ENCODE measurements around the gene HPCAL1.

HPCAL1 gene

DNA sequence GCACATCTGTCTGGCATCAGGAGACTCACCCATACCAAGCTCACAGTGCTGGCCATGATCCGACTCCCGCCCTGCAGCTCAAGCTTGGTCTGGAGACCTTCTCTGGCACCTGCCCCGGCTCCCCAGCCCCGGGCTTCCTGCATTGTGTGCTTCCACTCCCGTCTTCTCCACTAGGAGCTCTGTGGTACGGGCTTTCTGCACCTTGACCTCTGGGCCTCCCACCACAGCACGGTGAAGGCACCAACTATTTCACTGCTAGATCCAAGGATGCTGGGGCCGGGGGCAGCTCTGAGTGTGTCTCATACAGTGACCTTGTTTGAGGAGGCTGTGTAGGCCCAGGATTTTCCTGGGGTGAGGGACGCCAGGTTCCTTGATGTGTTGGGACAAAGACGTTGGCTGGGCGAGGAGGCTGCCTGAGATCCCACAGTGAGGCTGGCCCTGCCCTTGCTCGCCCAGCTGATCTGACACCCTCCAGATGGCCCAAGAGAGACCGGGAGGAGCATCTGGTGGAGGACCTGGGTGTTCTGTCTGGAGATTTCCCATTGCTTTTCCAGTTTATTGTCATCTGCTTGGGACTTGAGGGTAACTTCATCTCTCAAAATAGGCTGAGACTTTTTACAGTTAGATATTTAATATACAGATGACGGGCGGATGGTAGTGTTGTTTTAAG, 64.0 kb downstream of the HPCAL1 start:
- Histone ChIP-seq H3K27ac (ENCODE audit: low read depth, low read length) (no peak overlapping the region), H3K36me3 (ENCODE audit: insufficient read depth, low read length) (no peaks in the 10 kb centered on the region), H3K79me2 (ENCODE audit: control insufficient read depth, insufficient read depth, low read length, unreplicated experiment) (peaks cover 49% of the 10 kb centered on the region), H3K4me3 (ENCODE audit: low read depth, low read length) (no peak overlapping the region), H3K4me1 (ENCODE audit: control insufficient read depth, insufficient read depth, low read length, unreplicated experiment) (no peaks in the 10 kb centered on the region), H3K27me3 (ENCODE audit: insufficient read depth, low read length) (no peaks in the 10 kb centered on the region), H2AFZ (ENCODE audit: low read length, unreplicated experiment) (no peak overlapping the region)

- Histone ChIP-seq H3K27me3 (ENCODE audit: insufficient read depth, low read length) (no peaks in the 10 kb centered on the region), H3K79me2 (ENCODE audit: control insufficient read depth, insufficient read depth, low read length, unreplicated experiment) (peaks cover 45% of the 10 kb centered on the region), H2AFZ (ENCODE audit: low read length, unreplicated experiment) (no peak overlapping the region), H3K4me3 (ENCODE audit: low read depth, low read length) (no peak overlapping the region), H3K27ac (ENCODE audit: low read depth, low read length) (no peak overlapping the region), H3K36me3 (ENCODE audit: insufficient read depth, low read length) (no peaks in the 10 kb centered on the region), H3K4me1 (ENCODE audit: control insufficient read depth, insufficient read depth, low read length, unreplicated experiment) (no peaks in the 10 kb centered on the region)
These were observed 65.1 kb downstream of the HPCAL1 start for GRCh38 chr2:10367472-10368439.

GRCh38 chr2:10368491-10369231, 66.0 kb downstream of the HPCAL1 start:
- Histone ChIP-seq H3K36me3 (ENCODE audit: insufficient read depth, low read length) (no peaks in the 10 kb centered on the region), H3K4me3 (ENCODE audit: low read depth, low read length) (no peak overlapping the region), H3K27me3 (ENCODE audit: insufficient read depth, low read length) (no peaks in the 10 kb centered on the region), H2AFZ (ENCODE audit: low read length, unreplicated experiment) (no peak overlapping the region), H3K4me1 (ENCODE audit: control insufficient read depth, insufficient read depth, low read length, unreplicated experiment) (no peaks in the 10 kb centered on the region), H3K27ac (ENCODE audit: low read depth, low read length) (no peak overlapping the region), H3K79me2 (ENCODE audit: control insufficient read depth, insufficient read depth, low read length, unreplicated experiment) (peaks cover 53% of the 10 kb centered on the region)

DNA sequence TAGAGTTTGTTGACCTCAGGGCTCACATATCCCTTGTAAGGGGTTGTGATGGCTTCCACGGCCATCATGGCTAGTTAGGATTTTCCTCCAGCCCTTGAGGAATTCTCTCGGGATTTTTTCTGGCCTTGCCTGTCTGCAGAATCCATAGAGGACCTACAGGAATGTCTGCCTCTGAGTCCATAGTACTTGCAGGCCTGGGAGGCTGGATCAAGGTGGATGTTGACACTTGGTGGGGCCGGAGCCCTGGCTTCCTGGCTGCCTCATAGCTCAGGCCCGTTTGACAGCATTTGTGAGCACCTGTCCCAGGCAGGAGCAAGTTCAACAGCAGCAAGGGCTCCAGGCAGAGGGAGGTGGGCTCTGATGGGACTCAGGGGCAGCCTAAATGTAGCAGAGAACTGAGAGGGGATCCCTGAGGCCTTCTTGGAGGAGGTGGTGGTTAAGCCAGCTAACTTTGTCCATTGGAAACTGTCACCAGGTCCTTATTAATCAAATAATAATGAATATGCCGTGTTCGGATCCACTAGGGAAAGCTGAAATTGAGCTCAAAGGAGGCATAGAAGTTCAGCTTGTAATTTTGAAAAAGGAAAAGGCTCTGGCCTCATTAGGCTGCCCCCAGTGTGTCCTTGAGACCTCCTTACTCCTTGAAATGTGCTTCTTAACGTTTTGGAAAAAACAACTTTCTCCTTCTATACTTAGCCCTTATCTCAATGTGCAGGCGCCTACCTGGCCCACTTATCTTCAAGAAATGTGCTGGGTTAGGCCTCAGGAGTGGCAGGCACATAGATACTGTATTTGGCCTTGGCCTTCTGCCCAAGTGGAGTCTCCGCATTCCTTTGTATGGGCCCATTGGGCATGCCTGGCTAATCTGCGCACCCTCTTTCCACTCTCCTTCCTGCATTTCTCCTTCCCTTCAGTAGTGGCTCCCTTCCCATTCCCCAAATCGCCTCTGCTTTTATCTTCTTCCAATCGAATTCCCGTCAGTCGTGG, 66.9 kb downstream of the HPCAL1 start:
- Histone ChIP-seq H3K36me3 (ENCODE audit: insufficient read depth, low read length) (no peaks in the 10 kb centered on the region), H3K27me3 (ENCODE audit: insufficient read depth, low read length) (no peaks in the 10 kb centered on the region), H3K4me1 (ENCODE audit: control insufficient read depth, insufficient read depth, low read length, unreplicated experiment) (no peaks in the 10 kb centered on the region), H3K79me2 (ENCODE audit: control insufficient read depth, insufficient read depth, low read length, unreplicated experiment) (peaks cover 53% of the 10 kb centered on the region), H3K4me3 (ENCODE audit: low read depth, low read length) (no peak overlapping the region), H3K27ac (ENCODE audit: low read depth, low read length) (no peak overlapping the region), H2AFZ (ENCODE audit: low read length, unreplicated experiment) (no peak overlapping the region)

DNA sequence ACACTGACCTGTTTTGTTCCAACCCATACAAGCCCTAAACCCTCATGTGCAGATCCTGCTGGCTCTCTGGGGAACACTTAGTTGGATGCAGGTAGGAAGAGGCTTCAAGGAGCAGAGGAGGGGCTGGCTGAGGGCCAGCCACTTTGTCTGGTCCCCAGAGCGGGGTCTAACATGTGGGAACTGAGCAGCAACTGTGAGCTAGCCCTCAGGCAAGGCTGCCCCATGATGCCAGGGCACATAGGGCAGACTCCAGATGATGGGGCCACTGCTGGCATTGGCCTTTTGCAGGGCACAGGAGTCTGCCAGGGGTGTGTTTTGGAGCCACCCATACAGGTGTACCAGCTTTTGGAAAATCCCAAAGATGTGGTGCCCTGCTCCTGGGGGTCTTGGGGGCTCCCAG, 67.7 kb downstream of the HPCAL1 start:
- Histone ChIP-seq H3K79me2 (ENCODE audit: control insufficient read depth, insufficient read depth, low read length, unreplicated experiment) (peaks cover 52% of the 10 kb centered on the region), H3K36me3 (ENCODE audit: insufficient read depth, low read length) (no peaks in the 10 kb centered on the region), H3K4me3 (ENCODE audit: low read depth, low read length) (no peak overlapping the region), H3K4me1 (ENCODE audit: control insufficient read depth, insufficient read depth, low read length, unreplicated experiment) (no peaks in the 10 kb centered on the region), H3K27me3 (ENCODE audit: insufficient read depth, low read length) (no peaks in the 10 kb centered on the region), H3K27ac (ENCODE audit: low read depth, low read length) (no peak overlapping the region), H2AFZ (ENCODE audit: low read length, unreplicated experiment) (no peak overlapping the region)

- no peaks in the 10 kb centered on the region for H3K4me1 ChIP-seq (ENCODE audit: control insufficient read depth, insufficient read depth, low read length, unreplicated experiment)
- H2AFZ ChIP-seq (ENCODE audit: low read length, unreplicated experiment): no peak overlapping the region
- H3K27me3 ChIP-seq (ENCODE audit: insufficient read depth, low read length): no peaks in the 10 kb centered on the region
- H3K4me3 ChIP-seq (ENCODE audit: low read depth, low read length): no peak overlapping the region
- peaks cover 55% of the 10 kb centered on the region for H3K79me2 ChIP-seq (ENCODE audit: control insufficient read depth, insufficient read depth, low read length, unreplicated experiment)
- no peaks in the 10 kb centered on the region for H3K36me3 ChIP-seq (ENCODE audit: insufficient read depth, low read length)
- H3K27ac ChIP-seq (ENCODE audit: low read depth, low read length): no peak overlapping the region
These were observed 68.2 kb downstream of the HPCAL1 start for GRCh38 chr2:10370895-10371294.

DNA sequence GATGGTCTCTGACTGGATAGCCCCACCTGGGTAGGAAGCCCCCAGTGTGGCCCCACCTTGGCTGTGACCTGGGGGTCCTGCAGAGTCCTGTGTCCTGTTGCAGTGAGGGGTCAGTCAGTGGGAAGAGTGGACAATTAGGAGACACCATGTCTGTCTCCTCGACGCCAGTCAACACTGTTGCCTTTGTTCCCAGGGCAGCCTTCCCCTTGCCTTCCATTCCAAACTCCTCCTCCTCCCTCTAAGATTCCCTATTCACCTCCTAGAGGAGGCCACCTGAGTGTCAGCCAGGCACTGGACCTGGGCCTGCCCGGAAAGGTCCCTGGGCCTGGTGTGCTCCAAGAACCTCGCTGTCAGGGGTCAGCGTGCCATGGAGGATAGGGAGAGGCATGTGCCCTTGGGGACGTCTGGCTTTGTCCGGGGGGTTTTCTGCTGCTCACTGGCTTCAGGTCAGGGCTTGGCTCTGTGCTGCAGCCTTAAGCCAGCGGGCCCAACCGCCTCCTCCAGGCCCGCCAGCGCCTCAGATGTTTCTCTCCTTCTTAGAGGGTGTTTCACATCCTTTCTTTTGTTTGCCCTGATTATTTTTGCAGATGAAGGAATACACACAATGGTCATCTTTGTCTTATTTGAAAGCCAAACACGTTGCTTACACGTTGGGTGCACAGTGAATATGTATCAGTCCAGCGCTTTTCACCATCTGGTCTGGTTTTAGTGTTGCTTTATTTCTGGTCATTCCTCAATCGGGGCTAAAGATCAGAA, 68.9 kb downstream of the HPCAL1 start:
- Histone ChIP-seq H3K4me3 (ENCODE audit: low read depth, low read length) (no peak overlapping the region), H3K27ac (ENCODE audit: low read depth, low read length) (no peak overlapping the region), H3K79me2 (ENCODE audit: control insufficient read depth, insufficient read depth, low read length, unreplicated experiment) (peaks cover 52% of the 10 kb centered on the region), H2AFZ (ENCODE audit: low read length, unreplicated experiment) (no peak overlapping the region), H3K36me3 (ENCODE audit: insufficient read depth, low read length) (no peaks in the 10 kb centered on the region), H3K4me1 (ENCODE audit: control insufficient read depth, insufficient read depth, low read length, unreplicated experiment) (no peaks in the 10 kb centered on the region), H3K27me3 (ENCODE audit: insufficient read depth, low read length) (no peaks in the 10 kb centered on the region)

DNA sequence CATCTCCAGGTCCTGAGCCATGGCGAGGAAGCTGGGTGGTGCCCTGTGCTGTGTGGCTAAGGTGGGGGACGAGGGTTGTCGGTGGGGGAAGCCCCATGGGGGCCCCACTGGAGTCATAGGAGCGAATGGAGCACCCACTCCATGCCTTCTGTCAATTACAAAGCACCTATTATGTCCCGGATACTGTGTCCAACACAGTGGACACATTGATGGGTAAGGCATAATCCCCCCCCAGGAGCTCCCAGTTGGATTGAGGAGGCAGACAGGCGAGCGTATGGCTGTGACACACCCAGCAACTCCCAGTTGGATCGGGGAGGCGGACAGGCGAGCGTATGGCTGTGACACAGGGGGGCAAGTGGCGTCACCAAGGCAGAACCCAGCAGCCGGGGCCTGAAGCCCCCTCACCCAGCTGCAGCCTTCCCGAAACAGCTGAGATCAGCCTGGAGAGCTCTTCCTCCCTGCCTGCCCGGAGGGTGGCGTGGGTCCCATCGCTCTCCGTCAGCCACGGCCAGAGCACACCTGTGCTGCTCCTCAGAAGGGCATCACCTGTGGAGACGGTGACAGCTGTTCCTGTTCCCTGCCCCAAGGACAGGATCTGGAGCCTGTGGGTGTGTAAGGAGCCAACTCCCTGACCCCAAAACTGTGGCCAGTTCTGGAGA, 69.6 kb downstream of the HPCAL1 start:
- Histone ChIP-seq H3K27ac (ENCODE audit: low read depth, low read length) (no peak overlapping the region), H3K4me1 (ENCODE audit: control insufficient read depth, insufficient read depth, low read length, unreplicated experiment) (no peaks in the 10 kb centered on the region), H3K36me3 (ENCODE audit: insufficient read depth, low read length) (no peaks in the 10 kb centered on the region), H3K4me3 (ENCODE audit: low read depth, low read length) (no peak overlapping the region), H2AFZ (ENCODE audit: low read length, unreplicated experiment) (no peak overlapping the region), H3K27me3 (ENCODE audit: insufficient read depth, low read length) (no peaks in the 10 kb centered on the region), H3K79me2 (ENCODE audit: control insufficient read depth, insufficient read depth, low read length, unreplicated experiment) (peaks cover 51% of the 10 kb centered on the region)

- H3K79me2 ChIP-seq (ENCODE audit: control insufficient read depth, insufficient read depth, low read length, unreplicated experiment): peaks cover 52% of the 10 kb centered on the region
- no peak overlapping the region for H2AFZ ChIP-seq (ENCODE audit: low read length, unreplicated experiment)
These were observed 70.1 kb downstream of the HPCAL1 start for GRCh38 chr2:10372862-10373240.

More at GRCh38 chr2:10372862-10373240, 70.1 kb downstream of the HPCAL1 start:
- Histone ChIP-seq H3K4me1 (ENCODE audit: control insufficient read depth, insufficient read depth, low read length, unreplicated experiment) (no peaks in the 10 kb centered on the region), H3K27me3 (ENCODE audit: insufficient read depth, low read length) (no peaks in the 10 kb centered on the region), H3K4me3 (ENCODE audit: low read depth, low read length) (no peak overlapping the region), H3K36me3 (ENCODE audit: insufficient read depth, low read length) (no peaks in the 10 kb centered on the region), H3K27ac (ENCODE audit: low read depth, low read length) (no peak overlapping the region)
